GM12865 (cell line): ENCODE measurements around the gene PPP1R15A.
A peak's percentile ranks its signal among the peaks of the same experiment; 100 is the strongest.

Experiments
- DNase-seq: peaks from one replicate; pipeline ENCODE4 v3.0.0; 2010; ENCODE audit warnings: low read depth
- H3K4me3 ChIP-seq: 2 replicates; pipeline ENCODE4 v1.5.1; 2011; ENCODE audit warnings: mild to moderate bottlenecking, low read depth, low read length, control low read depth
- CTCF ChIP-seq: IDR thresholded peaks from 2 replicates; pipeline ENCODE4 v1.5.1; 2011; ENCODE audit warnings: low read length, control low read depth, low read depth, inconsistent platforms; ENCODE audit not compliant: insufficient read depth; ENCODE audit errors: missing control alignments

PPP1R15A gene

DNA sequence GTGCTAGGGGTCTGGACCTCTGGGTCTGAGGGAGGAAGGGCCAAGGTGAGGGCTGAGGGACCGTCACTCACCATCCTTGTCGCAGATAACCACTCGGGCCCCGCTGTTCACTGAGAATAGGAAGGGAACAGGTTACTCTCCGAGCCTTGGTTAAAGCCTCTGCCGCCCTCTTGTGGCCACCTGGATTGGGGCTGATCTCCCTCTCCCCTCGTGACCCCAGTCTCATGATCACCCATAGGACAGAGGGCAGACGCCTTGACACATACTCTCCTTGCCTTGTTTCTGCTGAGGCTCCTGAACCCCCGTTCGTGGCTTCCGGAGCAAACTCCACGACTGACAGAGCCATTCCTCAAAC, 36.5 kb upstream of the PPP1R15A start:
- peak; percentile 98 for TF ChIP-seq CTCF
- peak overlapping the region; percentile 36 for H3K4me3 ChIP-seq
- DNase-seq: peak; percentile 95

- peak within 1 kb of the TSS; percentile 36 for H3K4me3 ChIP-seq
- no peak for DNase-seq
- TF ChIP-seq CTCF: no peak
These were observed 35.9 kb upstream of the PPP1R15A start, which contains the start of gene HSD17B14 for GRCh38 chr19:48836089-48837017. HSD17B14 (minus strand) TSS chr19:48836491; CDS start chr19:48836411, 80 bp downstream.

- no peak for TF ChIP-seq CTCF
- peak overlapping the region; percentile 36 for H3K4me3 ChIP-seq
- peak; percentile 91 for DNase-seq
These were observed 35.1 kb upstream of the PPP1R15A start for GRCh38 chr19:48837051-48837524.

DNA sequence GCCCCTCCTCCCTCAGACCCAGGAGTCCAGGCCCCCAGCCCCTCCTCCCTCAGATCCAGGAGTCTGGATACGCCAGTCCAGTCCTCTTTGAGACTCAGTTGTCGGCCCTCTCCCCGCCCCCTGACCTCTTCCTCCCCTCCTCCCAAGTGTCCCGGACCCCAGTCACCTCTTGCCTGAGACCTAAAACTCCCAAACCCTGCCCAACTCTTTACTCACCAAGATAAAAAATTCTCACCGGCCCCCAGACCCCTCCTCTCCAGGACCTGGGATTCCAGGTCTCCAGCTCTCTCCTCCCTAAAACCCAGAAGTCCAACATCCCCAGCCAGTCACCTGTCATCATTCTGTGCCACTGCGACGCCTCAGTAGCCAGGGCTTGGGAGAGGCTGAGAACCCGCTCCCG, 34.5 kb upstream of the PPP1R15A start:
- H3K4me3 ChIP-seq: peak overlapping the region; percentile 36; the same call in 1 of the 2 replicates
- no peak for DNase-seq
- TF ChIP-seq CTCF: no peak

DNA sequence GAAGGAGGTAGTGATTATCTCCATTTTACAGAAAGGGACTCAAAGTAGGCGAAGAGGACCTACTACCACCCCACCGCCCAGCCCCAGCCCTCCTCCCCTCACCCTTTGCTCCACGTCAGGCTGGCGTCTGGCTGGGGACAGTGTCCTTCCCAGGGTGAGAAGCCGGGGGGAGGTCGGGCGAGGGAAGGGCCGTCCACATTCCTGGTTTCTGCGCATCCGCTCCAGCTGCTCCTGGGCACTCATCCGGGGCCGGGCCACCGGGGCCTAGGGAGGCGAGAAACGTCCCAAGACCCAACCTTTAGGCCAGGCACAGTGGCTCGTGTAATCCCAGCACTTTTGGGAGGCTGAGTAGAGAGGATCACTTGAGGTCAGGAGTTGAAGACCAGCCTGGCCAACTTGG, 31.2 kb upstream of the PPP1R15A start:
- DNase-seq: no peak
- H3K4me3 ChIP-seq: no peak overlapping the region
- no peak for TF ChIP-seq CTCF

DNA sequence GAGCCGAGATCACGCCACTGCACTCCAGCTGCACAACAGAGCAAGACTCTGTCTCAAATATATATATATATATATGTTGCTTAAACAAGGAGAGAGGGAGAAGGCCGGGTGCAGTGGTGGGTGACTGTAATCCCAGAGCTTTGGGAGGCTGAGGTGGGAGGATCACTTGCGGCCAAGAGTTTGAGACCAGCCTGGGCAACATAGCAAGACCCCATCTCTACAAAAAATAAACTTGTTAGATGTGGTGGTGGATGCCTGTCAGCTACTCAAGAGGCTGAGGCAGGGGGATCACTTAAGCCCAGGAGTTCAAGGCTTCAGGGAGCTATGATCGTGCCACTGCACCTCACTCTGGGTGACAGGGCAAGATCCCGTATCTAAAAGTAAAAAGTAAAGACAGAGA, 30.6 kb upstream of the PPP1R15A start:
- TF ChIP-seq CTCF: no peak
- H3K4me3 ChIP-seq: no peak overlapping the region
- DNase-seq: no peak
